GM21786 (cell line): ENCODE measurements around the gene ZBTB8A.

Experiments
- ATAC-seq: cut with Tn5 transposase; IDR thresholded peaks from one replicate; pipeline ENCODE4 v1.9.1; 2021; ENCODE audit not compliant: unreplicated experiment

The ZBTB8A gene

DNA sequence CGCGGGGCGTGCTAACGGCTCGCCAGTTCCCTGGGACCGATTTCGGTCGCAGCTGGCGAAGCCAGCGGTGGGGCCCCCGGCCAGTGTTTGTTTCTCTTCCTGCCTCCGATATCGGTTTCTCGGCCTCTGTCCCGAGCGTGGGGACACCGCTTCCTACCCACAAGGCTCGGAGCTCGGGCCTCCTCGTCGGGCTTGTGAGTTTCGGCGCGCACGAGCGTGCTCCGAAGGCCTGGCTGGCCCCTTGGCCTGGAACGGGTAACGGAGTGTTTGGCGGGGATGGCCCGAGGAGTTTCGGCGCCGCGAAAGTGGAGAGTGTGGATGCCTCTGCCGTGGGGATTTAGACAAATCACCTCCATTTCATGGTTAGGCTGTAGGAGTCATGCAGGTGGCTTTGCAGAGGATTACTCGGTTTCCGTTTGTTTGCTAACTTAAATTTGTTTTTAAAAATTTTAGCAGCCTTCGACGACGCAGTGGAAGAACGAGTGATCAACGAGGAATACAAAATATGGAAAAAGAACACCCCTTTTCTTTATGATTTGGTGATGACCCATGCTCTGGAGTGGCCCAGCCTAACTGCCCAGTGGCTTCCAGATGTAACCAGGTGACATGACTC lies 112.3 kb downstream of the ZBTB8A start:
- ATAC-seq = peak; percentile 13

DNA sequence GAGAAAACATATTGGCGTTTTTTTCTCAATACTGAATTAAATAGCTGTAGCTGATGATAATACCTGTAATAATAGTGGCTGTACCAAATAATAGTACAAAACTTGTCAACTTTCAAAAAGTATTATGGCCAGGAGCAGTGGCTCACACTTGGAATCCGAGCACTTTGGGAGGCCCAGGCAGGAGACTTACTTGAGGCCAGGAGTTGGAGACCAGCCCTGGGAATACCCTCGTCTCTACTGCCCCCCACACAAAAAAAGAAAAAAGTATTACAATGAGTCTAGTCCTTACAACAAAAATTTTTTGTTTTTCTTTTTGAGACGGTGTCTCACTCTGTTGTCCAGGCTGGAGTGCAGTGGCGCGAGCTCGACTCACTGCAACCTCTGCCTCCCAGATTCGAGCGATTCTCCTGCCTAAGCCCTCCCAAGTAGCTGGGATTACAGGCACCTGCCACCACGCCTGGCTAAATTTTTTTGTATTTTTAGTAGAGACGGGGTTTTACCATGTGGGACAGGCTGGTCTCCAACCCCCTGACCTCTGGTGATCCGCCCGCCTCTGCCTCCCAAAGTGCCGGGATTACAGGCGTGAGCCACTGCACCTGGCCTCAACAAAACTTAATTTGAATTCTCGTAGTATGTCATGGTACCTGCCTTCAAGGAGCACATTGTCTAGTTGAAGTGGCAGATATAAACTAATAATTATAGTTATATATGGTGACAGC lies 113.2 kb downstream of the ZBTB8A start:
- no peak for ATAC-seq
